NCI-H1436 treated with DMSO at 0.1 percent for 48 hours (cell line): ENCODE measurements around the gene CXCR2.
"Not testable (repeated sequence)": the region's sequence is repeated elsewhere in the genome, so short reads cannot be mapped to it uniquely, and the experiment has no call there.

ENCODE experiments used
- DNase-seq: peaks from one replicate; lab custom pipeline; 2025; lab: John Stamatoyannopoulos, UW

The CXCR2 gene

GRCh38 chr2:218130377-218130776, 4.5 kb downstream of the CXCR2 start:
- no peak for DNase-seq

GRCh38 chr2:218130822-218131221, 5.0 kb downstream of the CXCR2 start:
- DNase-seq = no peak

GRCh38 chr2:218137514-218137913, 11.7 kb downstream of the CXCR2 start:
- DNase-seq = no peak

DNA sequence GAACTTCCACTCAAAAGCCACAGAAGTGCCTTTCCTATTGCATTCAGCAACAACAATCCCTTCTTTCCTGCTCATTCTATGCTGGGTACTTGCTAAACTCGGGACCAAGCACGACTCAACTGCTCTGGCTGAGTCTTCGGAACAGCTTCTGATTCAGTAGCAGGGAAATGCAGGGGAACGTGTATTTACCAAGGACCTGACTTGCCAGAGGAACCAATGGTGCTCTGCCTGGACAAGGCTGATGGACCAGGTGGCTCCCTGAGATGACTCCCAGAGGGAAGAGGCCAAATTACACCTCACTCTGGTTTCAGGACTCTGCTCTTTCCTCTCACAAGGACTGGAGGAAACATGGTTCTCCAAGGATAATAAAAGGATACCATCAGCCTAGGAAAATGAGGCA, 12.2 kb downstream of the CXCR2 start:
- no peak for DNase-seq

GRCh38 chr2:218145124-218145523, 19.3 kb downstream of the CXCR2 start:
- DNase-seq = no peak

DNA sequence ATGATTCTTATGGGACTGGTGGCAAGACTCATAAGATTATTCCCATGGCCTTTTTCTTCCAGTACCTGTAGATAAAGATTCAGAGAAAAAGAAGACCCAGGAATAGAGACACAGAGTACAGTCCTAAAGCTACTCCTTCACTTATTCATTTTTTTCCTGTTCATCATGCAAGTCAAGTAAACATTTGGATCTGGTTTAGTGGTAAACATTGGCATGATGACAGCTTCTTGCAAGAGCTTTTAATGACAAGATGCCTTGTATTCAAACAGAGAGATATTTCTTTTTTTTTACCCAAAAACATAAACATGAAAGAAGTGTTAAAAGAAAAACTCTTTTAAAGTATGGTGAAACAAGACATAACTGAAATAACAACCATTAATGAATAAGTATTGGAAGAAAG, 20.2 kb downstream of the CXCR2 start:
- no peak for DNase-seq

DNA sequence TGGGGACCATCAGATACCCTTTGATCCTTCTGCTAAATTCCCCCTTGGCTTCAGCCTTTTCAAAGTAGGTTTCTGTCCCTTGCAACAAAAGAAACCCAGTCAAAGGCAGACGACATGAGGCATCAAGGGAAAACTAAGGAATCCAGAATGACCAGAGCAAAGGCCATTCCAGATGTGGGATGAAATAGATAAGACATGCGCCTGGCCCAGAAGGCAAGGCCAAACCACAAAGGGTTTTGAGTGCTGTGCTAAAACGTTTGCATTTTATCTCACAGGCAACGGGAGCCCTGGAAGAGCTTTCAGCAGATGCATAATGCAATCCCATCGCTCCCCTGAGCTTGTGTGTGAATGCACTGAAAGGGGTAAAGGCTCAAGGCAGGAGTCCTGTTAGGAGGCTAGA, 23.3 kb downstream of the CXCR2 start:
- DNase-seq = no peak

DNA sequence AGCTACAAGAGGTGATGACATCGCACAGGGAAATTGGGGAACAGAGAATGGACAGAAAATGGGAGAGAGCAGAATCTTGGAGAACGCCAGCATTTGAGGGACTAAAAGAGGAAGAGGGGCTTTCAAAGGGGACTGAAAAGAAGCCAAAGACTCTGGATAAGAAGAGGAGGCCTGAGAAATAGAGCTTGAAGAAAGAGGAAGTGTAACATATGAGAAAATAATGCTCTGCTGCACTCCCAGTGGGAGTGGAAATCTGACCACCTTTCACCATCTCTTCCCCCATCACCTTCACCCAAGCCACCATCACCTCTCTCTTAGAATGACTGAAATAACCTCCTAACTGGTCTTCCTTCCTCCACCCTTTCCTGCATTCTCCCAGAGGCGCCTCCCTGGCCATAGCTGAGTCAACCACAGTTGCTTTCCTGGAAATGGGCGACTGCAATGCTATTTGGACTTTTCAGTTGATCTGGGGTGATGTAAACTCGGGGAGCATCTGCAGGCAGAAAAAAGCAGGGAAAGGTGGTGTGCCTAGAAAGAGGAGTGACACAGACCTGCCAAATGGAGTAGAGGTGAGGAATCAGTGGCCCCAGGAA, 24.1 kb downstream of the CXCR2 start:
- no peak for DNase-seq

- DNase-seq = no peak
Measured at GRCh38 chr2:218152172-218152571, 26.3 kb downstream of the CXCR2 start.

DNA sequence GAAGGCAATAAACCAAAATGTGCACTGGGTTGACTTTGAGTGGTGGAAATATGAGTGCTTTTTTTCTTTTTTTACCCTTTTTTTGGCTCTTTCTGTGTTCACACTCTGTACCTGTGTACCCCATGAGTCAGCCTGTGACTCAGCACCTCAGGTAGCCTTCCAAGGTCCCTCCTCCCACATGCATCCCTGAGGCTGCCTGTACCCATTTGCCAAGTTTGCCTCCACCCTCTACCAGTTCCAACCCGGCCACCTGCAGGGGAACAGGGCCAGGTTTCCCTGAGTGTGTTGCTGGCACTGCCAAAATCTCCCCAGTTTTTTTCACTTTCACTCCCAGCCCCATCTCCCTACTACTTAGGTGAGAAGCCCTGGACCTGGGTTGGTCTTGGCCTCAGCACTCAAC, 26.9 kb downstream of the CXCR2 start:
- no peak for DNase-seq

DNA sequence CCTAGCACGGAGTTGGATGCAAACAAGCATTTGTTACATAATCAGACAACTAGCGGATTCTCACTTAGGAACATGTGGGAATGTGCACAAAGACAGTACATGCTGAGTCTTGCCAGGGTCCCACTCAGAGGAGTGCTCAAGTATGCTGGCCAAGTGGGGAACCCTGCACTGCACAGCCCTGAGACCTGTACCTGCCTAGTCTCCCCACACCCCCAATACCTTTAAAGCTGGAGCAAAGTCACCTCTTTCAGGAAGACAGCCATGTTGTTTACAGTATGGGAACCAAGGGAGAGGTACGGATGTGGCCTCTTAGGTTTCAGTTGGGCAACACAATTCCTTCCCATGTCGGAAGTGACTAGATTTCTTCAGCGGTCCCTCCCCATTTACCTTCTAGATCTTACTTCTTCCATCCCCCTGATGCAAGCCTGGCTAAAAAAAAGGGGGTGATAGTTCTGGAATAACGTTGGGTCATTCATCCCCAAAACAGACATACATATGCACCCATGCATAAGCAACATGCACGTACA, 30.2 kb downstream of the CXCR2 start:
- DNase-seq = no peak

DNA sequence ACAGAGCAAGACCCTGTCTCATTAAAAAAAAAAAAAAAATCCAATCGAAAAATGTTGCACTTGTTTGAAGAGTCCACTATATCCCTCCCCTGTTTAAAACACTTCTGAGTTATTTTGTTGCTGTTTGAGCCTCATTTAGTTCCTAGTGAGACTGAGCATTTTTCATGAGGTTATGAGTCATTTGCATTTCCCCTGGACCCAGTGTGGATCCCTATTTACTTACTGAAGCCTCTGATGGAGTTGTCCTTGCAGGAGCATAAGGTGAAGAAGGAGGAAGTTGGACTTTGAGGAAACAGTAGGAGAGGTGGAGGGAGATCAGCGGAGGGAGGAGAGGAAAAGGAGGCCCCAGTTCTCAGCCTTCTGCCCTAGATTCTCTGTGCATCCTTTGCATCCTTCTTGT, 35.8 kb downstream of the CXCR2 start:
- DNase-seq = no peak

GRCh38 chr2:218162814-218163213, 37.0 kb downstream of the CXCR2 start:
- DNase-seq = no peak

DNA sequence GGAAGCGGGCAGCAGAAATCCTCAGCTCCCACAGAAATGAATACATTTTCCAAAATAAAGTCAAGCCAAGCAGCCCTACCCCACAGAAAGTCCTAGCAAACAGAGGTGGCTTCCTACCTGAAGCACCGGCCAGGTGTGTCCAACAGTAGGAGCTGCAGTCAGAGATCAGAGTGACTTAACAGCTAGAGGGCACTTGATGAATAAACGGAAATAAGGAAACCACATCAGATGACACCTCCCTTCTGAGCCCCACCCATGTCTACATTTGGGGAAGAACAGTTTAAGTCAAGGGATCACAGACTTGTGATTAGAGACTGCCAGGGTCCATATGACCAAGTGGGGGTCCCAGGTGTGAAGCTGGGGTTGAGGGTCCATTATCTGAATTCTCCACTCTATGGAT, 41.0 kb downstream of the CXCR2 start, which contains the start of gene CXCR1:
Gene CXCR1 (minus strand): TSS at position 172 of the 400 bp plus-strand sequence. CDS start 1,751 bp downstream, outside the sequence.
- DNase-seq = no peak

DNA sequence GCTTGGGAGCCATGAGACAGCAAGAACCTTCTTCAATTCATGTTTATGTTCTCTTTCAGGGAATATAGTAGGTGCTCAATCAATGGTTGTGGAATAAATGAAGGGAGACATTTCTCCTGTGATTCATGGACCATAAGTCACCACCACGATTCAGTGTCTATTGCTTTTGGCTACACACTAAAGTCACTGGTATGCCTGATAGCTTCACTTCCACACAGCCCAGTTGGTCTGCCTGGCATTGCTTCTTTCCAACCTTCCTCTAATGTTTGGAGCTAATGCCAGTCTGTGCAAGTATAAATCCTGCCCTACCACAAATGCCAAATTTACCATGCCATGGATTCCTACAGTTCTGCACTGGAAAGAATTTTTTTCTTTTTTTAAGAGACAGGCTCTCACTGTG, 42.2 kb downstream of the CXCR2 start:
- DNase-seq = no peak

- no peak for DNase-seq
Measured at GRCh38 chr2:218168635-218169462, 43.0 kb downstream of the CXCR2 start.

DNA sequence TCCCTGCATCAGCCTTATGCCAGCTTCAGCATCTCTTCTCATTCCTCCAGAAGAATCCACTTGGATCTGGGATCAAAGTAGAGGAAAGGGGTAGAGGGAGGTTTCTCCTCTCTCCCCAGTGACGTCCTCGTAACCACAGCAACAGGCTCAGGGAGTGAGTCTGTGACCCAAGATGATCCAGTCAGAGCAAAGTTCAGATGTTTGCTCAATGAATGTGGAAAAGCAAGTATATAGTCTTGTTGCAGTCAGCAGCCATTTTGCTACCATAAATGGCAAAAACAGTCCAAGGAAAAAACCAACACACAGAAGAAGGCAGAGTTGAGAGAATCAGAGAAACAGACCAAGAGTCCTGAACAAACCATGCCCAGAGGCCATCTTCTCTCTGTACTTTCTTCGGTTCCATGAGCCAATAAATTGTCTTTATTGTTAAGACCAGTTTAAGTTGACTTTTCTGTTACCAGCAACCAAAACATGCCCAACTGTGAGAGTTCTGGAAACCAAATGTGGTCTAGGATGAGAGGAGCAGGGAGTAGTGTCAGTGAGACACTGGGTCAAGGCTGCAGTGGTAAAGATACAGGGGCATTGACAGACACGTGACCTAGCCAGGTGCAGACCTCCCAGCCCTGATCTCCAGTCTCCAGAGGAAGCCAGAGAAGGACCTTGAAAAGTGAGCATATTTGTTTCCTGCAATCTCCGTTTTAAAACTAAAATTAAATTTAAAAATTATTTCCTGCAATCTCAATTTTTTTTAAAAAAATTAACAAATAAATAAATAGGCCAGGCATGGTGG, 44.1 kb downstream of the CXCR2 start:
- no peak for DNase-seq

DNA sequence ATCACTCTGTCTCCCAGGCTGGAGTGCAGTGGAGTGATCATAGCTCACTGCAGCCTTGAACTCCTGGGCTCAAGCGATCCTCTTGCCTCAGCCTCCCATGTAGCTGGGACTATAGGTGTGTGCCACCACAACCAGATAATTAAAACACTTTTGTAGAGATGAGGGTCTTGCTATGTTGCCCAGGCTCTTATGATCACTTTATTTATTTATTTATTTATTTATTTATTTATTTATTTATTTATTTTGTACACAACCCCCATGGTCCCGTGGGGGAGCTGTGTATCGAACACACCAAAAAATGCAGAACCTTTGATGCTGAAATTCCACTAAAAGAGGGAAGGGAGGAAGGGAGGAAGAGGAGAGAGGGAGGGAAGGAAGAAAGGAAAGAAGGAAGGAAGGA, 45.9 kb downstream of the CXCR2 start:
- not testable (repeated sequence) for DNase-seq

GRCh38 chr2:218172845-218173244, 47.0 kb downstream of the CXCR2 start:
- DNase-seq = no peak

GRCh38 chr2:218179782-218180181, 54.0 kb downstream of the CXCR2 start:
- no peak for DNase-seq

DNA sequence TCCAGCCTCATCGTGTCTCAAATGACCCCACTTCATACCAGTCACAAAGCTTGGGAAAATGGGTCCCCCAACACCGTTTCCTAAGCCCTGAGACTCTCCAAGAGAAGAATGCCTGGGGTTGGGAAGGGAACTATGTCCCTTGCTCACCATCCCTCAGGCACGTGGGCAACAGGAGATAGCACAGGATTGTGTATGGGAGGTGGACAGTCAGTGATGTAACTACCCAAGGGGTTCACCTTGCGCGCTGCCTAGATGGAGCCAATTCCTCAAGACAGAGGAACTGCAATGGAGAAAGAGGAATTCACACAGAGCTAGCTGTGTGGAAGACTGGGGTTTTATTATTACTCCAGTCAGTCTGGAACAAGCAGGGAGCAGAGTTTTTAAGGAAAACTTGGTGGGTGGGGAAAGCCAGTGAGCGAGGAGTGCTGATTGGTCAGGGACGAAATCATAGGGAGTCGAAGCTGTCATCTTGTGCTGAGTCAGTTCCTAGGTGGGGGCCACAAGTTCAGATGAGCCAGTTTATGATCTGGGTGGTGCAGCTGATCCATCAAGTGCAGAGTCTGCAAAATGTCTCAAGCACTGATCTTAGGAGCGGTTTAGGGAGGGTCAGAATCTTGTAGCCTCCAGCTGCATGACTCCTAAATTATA, 54.8 kb downstream of the CXCR2 start:
- no peak for DNase-seq

DNA sequence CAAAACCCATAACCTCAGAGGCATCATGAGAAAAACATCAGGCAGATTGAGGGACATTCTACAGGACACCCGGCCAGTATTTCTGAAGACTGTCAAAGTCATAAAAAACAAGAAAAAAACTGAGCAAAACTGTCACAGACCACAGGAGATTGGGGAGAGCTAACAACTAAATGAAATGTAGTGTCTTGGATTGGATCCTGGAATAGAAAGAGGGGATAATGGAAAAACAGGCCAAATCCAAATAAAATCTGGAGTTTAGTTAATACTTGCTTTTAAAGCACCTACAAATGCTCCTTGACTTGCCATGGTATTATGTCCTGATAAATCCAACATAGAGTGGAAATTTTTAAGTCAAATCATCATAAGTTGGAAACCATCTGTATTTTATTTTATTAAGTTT, 58.5 kb downstream of the CXCR2 start:
- DNase-seq = no peak
